Activated naive CD8-positive, alpha-beta T cell (primary cell): Measurements from ENCODE around the gene MFSD1.

ENCODE experiments used
- H3K27ac Mint-ChIP-seq: one replicate; pipeline ENCODE4 v1.8.0; 2021; ENCODE audit warnings: mixed read lengths
- H3K27me3 Mint-ChIP-seq: one replicate; pipeline ENCODE4 v1.8.0; 2021; ENCODE audit warnings: mixed read lengths
- H3K36me3 Mint-ChIP-seq: one replicate; pipeline ENCODE4 v1.8.0; 2021; ENCODE audit warnings: mixed read lengths
- H3K4me1 Mint-ChIP-seq: one replicate; pipeline ENCODE4 v1.8.0; 2021; ENCODE audit warnings: low read depth, mixed read lengths
- H3K4me3 Mint-ChIP-seq: one replicate; pipeline ENCODE4 v1.8.0; 2021; ENCODE audit warnings: mild to moderate bottlenecking, mixed read lengths
- H3K9me3 Mint-ChIP-seq: one replicate; pipeline ENCODE4 v1.8.0; 2021; ENCODE audit warnings: low read depth, mixed read lengths

Gene MFSD1

DNA sequence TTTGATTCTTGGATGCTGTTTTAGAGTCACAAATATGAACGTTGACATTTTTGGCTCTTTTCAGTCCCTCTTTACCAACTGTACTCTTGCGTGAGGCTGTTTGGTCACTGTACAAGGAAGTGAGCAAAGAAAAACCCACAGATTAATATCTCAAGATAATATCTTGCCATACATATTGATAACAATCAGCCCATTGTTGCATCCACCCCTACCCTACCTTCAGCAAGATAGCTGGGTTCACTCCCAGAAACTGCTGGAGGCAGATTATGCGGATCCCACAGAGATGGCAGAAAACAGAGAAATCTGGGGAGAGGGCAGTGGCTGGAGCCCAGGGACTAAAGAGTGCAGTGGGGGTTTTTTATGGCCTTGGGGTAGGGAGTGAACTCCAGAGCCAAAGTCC is 29.9 kb upstream of the MFSD1 start:
- Mint-ChIP-seq H3K4me3 (no peak overlapping the region), H3K9me3 (no peaks in the 10 kb centered on the region), H3K4me1 (no peaks in the 10 kb centered on the region), H3K27ac (no peak overlapping the region), H3K27me3 (no peaks in the 10 kb centered on the region), H3K36me3 (peaks cover 13% of the 10 kb centered on the region)

GRCh38 chr3:158773166-158773565 is 28.7 kb upstream of the MFSD1 start:
- Mint-ChIP-seq H3K27ac (no peak overlapping the region), H3K27me3 (no peaks in the 10 kb centered on the region), H3K9me3 (no peaks in the 10 kb centered on the region), H3K36me3 (peaks cover 13% of the 10 kb centered on the region), H3K4me1 (no peaks in the 10 kb centered on the region), H3K4me3 (no peak overlapping the region)

GRCh38 chr3:158773845-158774830 is 27.7 kb upstream of the MFSD1 start:
- no peak overlapping the region for H3K4me3 Mint-ChIP-seq
- H3K9me3 Mint-ChIP-seq = no peaks in the 10 kb centered on the region
- H3K27me3 Mint-ChIP-seq = no peaks in the 10 kb centered on the region
- H3K4me1 Mint-ChIP-seq = no peaks in the 10 kb centered on the region
- no peak overlapping the region for H3K27ac Mint-ChIP-seq
- peaks cover 13% of the 10 kb centered on the region for H3K36me3 Mint-ChIP-seq

- H3K27me3 Mint-ChIP-seq = no peaks in the 10 kb centered on the region
- peaks cover 11% of the 10 kb centered on the region for H3K36me3 Mint-ChIP-seq
- H3K9me3 Mint-ChIP-seq = no peaks in the 10 kb centered on the region
- H3K4me3 Mint-ChIP-seq = no peak overlapping the region
- H3K4me1 Mint-ChIP-seq = no peaks in the 10 kb centered on the region
- no peak overlapping the region for H3K27ac Mint-ChIP-seq
Observed at GRCh38 chr3:158774965-158775364, 26.9 kb upstream of the MFSD1 start.

DNA sequence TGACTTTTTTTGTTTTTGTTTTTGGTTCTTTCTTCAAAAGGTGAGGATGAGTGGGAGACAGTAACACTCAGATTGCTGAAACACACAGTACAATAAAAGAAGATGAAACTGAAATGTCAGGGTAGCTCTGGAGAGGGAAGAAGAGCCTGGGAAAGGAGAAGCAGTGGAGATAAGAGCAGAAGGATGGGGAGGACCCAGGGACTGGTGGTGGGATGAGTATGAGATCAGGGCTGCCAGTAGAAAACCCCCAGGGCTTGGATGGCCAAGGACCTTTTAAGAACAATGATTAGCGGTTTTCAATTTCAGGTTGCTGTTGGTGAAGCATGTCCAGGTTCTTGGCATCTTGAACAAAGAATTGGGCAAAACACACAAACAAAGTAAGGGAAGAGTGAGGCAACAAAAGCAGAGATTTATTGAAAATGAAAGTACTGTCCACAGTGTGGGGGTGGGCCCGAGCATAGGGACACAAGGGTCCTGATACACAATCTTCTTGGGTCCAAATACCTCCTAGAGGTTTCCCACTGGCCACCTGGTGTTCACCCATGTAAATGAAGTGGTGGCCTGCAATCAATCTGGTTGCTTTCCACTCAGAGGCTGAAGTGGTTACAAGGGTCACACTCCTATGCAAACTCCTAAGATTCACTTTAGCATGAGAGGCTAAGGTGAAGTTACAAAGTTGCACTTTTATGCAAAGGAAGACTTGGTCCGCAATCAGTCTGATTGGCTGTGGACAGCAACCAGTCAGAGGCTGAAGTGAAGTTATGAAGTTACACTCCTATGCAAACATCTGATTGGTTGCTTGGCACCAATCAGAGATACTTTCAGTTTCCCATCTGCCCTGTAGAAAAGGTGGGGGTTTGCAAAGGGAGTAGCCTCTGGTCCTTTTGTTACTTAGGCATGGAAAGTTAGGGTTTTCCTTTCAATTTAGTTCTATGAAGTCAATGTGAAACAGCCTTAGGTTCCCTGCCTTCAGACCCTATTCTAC is 26.1 kb upstream of the MFSD1 start:
- no peaks in the 10 kb centered on the region for H3K9me3 Mint-ChIP-seq

GRCh38 chr3:158776531-158776930 is 25.3 kb upstream of the MFSD1 start:
- Mint-ChIP-seq H3K4me1 (no peaks in the 10 kb centered on the region), H3K4me3 (no peak overlapping the region), H3K9me3 (no peaks in the 10 kb centered on the region), H3K27ac (no peak overlapping the region), H3K36me3 (peaks cover 16% of the 10 kb centered on the region), H3K27me3 (no peaks in the 10 kb centered on the region)

More for the DNA sequence above, 26.1 kb upstream of the MFSD1 start:
- H3K36me3 Mint-ChIP-seq = peaks cover 12% of the 10 kb centered on the region
- no peak overlapping the region for H3K27ac Mint-ChIP-seq
- no peaks in the 10 kb centered on the region for H3K27me3 Mint-ChIP-seq
- no peak overlapping the region for H3K4me3 Mint-ChIP-seq
- H3K4me1 Mint-ChIP-seq = no peaks in the 10 kb centered on the region

DNA sequence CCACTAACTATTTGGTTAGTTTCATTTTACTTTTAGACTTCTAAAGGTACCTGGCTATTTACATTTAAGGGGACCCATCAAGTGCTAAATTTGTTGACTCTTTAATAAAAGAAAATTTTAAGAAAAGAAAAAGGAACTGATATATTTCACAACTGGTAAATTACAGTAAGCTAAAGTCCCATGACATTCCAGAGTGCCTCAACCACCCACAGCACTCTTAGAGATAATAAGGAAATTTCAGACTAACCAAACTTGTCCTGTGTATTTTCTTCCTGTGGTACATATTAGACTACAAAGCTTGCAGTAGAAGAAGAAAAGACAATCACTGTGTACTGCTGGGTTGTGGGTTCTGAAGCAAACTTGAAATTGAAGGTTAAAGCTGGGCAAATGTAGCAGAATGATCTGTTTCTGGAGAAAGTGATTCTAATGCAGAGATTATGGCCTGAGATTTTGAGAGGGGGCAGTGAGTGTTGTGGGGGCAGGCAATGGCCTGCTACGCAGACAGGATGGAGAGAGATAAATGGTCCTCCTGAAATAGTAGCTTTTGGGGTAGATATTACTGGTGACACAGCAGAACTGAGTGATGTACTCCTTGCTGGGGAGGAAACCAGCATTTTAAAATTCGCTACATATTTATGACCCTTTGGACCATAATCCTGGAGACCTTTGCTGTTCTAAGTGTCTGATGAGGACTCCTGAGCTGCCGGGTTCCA is 24.5 kb upstream of the MFSD1 start:
- peaks cover 16% of the 10 kb centered on the region for H3K36me3 Mint-ChIP-seq
- H3K4me1 Mint-ChIP-seq = no peaks in the 10 kb centered on the region
- no peak overlapping the region for H3K27ac Mint-ChIP-seq
- no peaks in the 10 kb centered on the region for H3K27me3 Mint-ChIP-seq
- H3K4me3 Mint-ChIP-seq = no peak overlapping the region
- no peaks in the 10 kb centered on the region for H3K9me3 Mint-ChIP-seq

- Mint-ChIP-seq H3K4me3 (no peak overlapping the region), H3K36me3 (peaks cover 7% of the 10 kb centered on the region), H3K4me1 (no peaks in the 10 kb centered on the region), H3K9me3 (no peaks in the 10 kb centered on the region), H3K27ac (no peak overlapping the region), H3K27me3 (no peaks in the 10 kb centered on the region)
Observed at GRCh38 chr3:158780766-158781165, 21.1 kb upstream of the MFSD1 start.

- Mint-ChIP-seq H3K9me3 (no peaks in the 10 kb centered on the region), H3K36me3 (peaks cover 9% of the 10 kb centered on the region), H3K27ac (no peak overlapping the region), H3K27me3 (no peaks in the 10 kb centered on the region), H3K4me3 (no peak overlapping the region), H3K4me1 (no peaks in the 10 kb centered on the region)
Observed at GRCh38 chr3:158781191-158781590, 20.7 kb upstream of the MFSD1 start.

GRCh38 chr3:158781849-158782248 is 20.0 kb upstream of the MFSD1 start:
- Mint-ChIP-seq H3K9me3 (no peaks in the 10 kb centered on the region), H3K27me3 (no peaks in the 10 kb centered on the region), H3K27ac (no peak overlapping the region), H3K4me1 (no peaks in the 10 kb centered on the region), H3K4me3 (no peak overlapping the region), H3K36me3 (peaks cover 9% of the 10 kb centered on the region)

DNA sequence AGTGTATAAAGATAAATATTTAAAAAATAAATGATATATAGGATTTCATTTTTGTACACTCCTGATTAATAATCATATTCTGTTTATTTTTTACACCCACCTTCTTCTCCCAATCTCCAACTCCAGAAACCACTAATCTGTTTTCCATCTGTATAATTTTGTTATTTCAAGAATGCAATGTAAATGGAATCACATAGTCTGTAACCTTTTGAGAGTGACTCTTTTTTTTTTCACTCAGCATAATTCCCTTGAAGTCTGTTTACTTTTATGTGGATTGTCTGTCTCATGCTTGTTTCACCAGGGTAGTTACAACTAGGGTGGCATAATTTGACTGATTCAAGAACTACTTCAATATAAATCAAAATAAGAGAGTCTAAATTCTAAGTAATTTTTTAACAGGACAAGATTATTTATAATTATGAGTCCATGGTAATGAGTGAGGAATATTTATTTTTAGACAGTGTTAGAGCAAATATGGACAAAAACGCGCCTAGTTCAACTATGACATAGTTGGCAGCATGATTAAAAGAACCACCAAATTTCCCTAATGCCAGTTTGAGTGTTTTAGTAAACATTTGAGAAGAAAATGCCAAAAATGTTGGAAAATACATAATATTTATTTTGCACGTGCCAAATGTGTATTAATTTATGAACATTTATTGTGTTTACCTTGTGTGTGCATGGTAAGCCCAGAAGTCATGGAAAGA is 19.4 kb upstream of the MFSD1 start:
- H3K27ac Mint-ChIP-seq = no peak overlapping the region
- H3K4me3 Mint-ChIP-seq = no peak overlapping the region

GRCh38 chr3:158783051-158783450 is 18.8 kb upstream of the MFSD1 start:
- Mint-ChIP-seq H3K9me3 (no peaks in the 10 kb centered on the region), H3K4me1 (no peaks in the 10 kb centered on the region), H3K36me3 (peaks cover 14% of the 10 kb centered on the region), H3K27ac (no peak overlapping the region), H3K4me3 (no peak overlapping the region), H3K27me3 (no peaks in the 10 kb centered on the region)

More for the DNA sequence above, 19.4 kb upstream of the MFSD1 start:
- Mint-ChIP-seq H3K36me3 (peaks cover 12% of the 10 kb centered on the region), H3K27me3 (no peaks in the 10 kb centered on the region), H3K4me1 (no peaks in the 10 kb centered on the region), H3K9me3 (no peaks in the 10 kb centered on the region)

- H3K27ac Mint-ChIP-seq = no peak overlapping the region
- no peaks in the 10 kb centered on the region for H3K27me3 Mint-ChIP-seq
- H3K36me3 Mint-ChIP-seq = peaks cover 11% of the 10 kb centered on the region
- no peaks in the 10 kb centered on the region for H3K4me1 Mint-ChIP-seq
- no peaks in the 10 kb centered on the region for H3K9me3 Mint-ChIP-seq
- no peak overlapping the region for H3K4me3 Mint-ChIP-seq
Observed at GRCh38 chr3:158785972-158786371, 15.9 kb upstream of the MFSD1 start.

DNA sequence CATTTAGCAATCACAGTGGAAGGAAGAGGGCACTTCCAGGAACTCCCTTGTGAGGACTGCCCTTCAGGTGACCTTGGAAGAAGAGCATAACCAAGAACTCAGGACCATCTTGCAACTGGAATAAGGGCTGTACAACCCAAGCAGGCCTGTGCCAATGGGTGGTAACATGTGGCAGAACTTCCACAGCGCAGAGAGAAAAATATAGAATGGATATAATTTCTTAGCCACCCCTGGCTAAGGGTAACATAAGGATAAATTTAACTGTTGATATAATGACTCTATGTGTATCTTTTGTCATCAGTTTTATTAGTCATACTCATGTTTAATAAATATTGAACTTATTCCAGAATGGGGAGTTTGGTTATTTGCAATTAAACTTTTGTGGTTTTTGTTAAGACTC is 13.4 kb upstream of the MFSD1 start:
- H3K36me3 Mint-ChIP-seq = peaks cover 7% of the 10 kb centered on the region
- H3K27ac Mint-ChIP-seq = no peak overlapping the region
- H3K4me3 Mint-ChIP-seq = no peak overlapping the region
- H3K4me1 Mint-ChIP-seq = peaks cover 2% of the 10 kb centered on the region
- no peaks in the 10 kb centered on the region for H3K27me3 Mint-ChIP-seq
- no peaks in the 10 kb centered on the region for H3K9me3 Mint-ChIP-seq
